ENCODE results near the gene TRAPPC3. TPM values are rescaled to one million over a fixed set of nuclear protein-coding genes. Genes with fewer than 3 reads are reported as not detected.

TRAPPC3 gene
- total and polyA plus RNA-seq, 9 of the 15 experiments (the other 6 are each of a cell fraction or from before 2014, with no cell fraction given), result 20.6 to 141 (median 112) TPM

DNA sequence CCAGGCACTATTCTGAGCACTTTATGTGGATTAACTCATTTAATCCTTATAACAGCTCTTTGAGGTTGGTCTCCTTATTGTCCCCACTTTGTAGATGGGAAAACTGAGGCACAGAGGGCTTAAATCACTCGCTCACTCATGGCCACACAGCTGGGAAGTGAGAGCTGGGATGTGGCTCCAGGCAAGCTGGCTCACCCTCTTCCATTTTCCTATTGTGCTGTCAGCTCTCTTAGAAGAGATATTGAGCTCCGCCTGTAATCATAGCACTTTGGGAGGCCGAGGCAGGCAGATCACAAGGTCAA, 20.4 kb downstream of the TRAPPC3 start (continued):
- TF ChIP-seq U2AF1 (optimal IDR thresholded peaks at IDR 0.05; ENCODE audit: low read depth, low read length) (no peak), ADNP (tag; IDR thresholded peaks at IDR 0.05) (peak; percentile 91), RBM25 (IDR thresholded peaks at IDR 0.05; ENCODE audit: low read depth, low read length, severe bottlenecking) (peak; percentile 94), CHD2 (IDR thresholded peaks at IDR 0.05; ENCODE audit: low read depth, low read length) (no peak), ZNF436 (CRISPR knock-in tag; IDR thresholded peaks at IDR 0.05) (no peak), BCOR (IDR thresholded peaks at IDR 0.05) (peak; percentile 95), MBD2 (IDR thresholded peaks at IDR 0.05; ENCODE audit: borderline replicate concordance, low read depth) (no peak), RNF2 (IDR thresholded peaks at IDR 0.05) (no peak), CXXC5 (CRISPR knock-in tag; IDR thresholded peaks at IDR 0.05) (no peak), ZNF445 (CRISPR knock-in tag; IDR thresholded peaks at IDR 0.05; ENCODE audit: low read depth) (no peak), ZZZ3 (IDR thresholded peaks at IDR 0.05) (no peak), TOE1 (IDR thresholded peaks at IDR 0.05; ENCODE audit: borderline replicate concordance) (no peak), TOE1 (CRISPR knock-in tag; IDR thresholded peaks at IDR 0.05; ENCODE audit: borderline replicate concordance, low read depth) (no peak), PRPF4 (IDR thresholded peaks at IDR 0.05; ENCODE audit: insufficient read depth, low read depth, low read length, poor library complexity, severe bottlenecking) (no peak), FOXA3 (CRISPR knock-in tag; conservative IDR thresholded peaks at IDR 0.05 in 1 of 2, IDR thresholded peaks at IDR 0.05 in 1 of 2) (no peak), BDP1 (IDR thresholded peaks at IDR 0.05; ENCODE audit: insufficient read depth, insufficient read length) (no peak), PHB2 (IDR thresholded peaks at IDR 0.05; ENCODE audit: low read depth) (no peak)
- TF ChIP-seq, protein P1, sequence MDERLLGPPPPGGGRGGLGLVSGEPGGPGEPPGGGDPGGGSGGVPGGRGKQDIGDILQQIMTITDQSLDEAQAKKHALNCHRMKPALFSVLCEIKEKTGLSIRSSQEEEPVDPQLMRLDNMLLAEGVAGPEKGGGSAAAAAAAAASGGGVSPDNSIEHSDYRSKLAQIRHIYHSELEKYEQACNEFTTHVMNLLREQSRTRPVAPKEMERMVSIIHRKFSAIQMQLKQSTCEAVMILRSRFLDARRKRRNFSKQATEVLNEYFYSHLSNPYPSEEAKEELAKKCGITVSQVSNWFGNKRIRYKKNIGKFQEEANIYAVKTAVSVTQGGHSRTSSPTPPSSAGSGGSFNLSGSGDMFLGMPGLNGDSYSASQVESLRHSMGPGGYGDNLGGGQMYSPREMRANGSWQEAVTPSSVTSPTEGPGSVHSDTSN (CRISPR knock-in tag; IDR thresholded peaks at IDR 0.05; ENCODE audit: low read depth), result no peak
- TF ChIP-seq, protein P1 (tag; conservative IDR thresholded peaks at IDR 0.05; ENCODE audit: low read depth), result no peak
- TF ChIP-seq, protein P2, sequence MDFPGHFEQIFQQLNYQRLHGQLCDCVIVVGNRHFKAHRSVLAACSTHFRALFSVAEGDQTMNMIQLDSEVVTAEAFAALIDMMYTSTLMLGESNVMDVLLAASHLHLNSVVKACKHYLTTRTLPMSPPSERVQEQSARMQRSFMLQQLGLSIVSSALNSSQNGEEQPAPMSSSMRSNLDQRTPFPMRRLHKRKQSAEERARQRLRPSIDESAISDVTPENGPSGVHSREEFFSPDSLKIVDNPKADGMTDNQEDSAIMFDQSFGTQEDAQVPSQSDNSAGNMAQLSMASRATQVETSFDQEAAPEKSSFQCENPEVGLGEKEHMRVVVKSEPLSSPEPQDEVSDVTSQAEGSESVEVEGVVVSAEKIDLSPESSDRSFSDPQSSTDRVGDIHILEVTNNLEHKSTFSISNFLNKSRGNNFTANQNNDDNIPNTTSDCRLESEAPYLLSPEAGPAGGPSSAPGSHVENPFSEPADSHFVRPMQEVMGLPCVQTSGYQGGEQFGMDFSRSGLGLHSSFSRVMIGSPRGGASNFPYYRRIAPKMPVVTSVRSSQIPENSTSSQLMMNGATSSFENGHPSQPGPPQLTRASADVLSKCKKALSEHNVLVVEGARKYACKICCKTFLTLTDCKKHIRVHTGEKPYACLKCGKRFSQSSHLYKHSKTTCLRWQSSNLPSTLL (IDR thresholded peaks at IDR 0.05), result no peak
- TF ChIP-seq, protein P3, sequence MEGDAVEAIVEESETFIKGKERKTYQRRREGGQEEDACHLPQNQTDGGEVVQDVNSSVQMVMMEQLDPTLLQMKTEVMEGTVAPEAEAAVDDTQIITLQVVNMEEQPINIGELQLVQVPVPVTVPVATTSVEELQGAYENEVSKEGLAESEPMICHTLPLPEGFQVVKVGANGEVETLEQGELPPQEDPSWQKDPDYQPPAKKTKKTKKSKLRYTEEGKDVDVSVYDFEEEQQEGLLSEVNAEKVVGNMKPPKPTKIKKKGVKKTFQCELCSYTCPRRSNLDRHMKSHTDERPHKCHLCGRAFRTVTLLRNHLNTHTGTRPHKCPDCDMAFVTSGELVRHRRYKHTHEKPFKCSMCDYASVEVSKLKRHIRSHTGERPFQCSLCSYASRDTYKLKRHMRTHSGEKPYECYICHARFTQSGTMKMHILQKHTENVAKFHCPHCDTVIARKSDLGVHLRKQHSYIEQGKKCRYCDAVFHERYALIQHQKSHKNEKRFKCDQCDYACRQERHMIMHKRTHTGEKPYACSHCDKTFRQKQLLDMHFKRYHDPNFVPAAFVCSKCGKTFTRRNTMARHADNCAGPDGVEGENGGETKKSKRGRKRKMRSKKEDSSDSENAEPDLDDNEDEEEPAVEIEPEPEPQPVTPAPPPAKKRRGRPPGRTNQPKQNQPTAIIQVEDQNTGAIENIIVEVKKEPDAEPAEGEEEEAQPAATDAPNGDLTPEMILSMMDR (IDR thresholded peaks at IDR 0.05 in 2 of 3, conservative IDR thresholded peaks at IDR 0.05 in 1 of 3; ENCODE audit: insufficient read depth in 2 of 3, low read depth in 1 of 3, low read length in 3 of 3), result no peak

All from K562 (cell line).